GM12873 (cell line): Measurements from ENCODE around the gene TRIM46.

Source experiments
- TF ChIP-seq, protein P1 (sequence below): IDR thresholded peaks from 2 replicates; pipeline ENCODE4 v1.5.1; 2012; ENCODE audit warnings: low read depth, mild to moderate bottlenecking, moderate library complexity, low read length, control low read depth; ENCODE audit not compliant: insufficient read depth; ENCODE audit errors: missing control alignments

TRIM46 gene

DNA sequence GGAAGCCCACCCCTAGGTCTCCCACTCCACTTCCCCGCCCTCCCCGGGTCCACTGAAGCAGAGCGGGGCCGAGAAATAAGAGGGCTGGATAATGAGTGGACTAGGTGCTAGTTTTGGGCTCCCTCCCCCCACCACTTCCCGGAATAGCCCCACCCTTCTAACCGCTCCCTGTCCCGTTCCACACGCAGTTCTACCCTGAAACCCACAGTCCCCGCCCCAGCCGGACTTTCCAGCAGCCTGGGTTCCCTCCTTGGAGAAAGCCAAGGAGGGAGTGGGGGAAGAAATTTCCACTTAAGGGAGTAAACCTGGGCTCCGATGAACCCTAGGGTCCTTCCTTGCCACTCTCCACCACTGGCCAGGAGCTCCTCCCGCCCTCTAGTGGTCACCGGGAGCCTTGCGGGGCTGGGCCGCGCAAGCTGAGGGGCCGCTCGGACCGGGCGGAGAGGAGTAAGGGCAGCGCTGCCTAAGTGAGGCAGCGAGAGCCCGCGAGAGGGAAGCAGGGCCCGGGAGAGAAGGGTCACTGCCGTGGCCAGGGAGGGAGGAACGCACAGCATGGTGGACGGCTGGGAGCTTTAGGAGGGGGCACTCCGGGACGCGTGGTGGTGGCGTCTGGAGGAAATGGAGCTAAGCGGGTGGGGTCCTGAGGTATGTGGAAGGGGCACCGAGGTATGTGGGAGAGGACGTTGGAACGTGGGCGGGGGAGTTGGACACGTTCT lies 19.8 kb downstream of the TRIM46 start:
- TF ChIP-seq, protein P1, sequence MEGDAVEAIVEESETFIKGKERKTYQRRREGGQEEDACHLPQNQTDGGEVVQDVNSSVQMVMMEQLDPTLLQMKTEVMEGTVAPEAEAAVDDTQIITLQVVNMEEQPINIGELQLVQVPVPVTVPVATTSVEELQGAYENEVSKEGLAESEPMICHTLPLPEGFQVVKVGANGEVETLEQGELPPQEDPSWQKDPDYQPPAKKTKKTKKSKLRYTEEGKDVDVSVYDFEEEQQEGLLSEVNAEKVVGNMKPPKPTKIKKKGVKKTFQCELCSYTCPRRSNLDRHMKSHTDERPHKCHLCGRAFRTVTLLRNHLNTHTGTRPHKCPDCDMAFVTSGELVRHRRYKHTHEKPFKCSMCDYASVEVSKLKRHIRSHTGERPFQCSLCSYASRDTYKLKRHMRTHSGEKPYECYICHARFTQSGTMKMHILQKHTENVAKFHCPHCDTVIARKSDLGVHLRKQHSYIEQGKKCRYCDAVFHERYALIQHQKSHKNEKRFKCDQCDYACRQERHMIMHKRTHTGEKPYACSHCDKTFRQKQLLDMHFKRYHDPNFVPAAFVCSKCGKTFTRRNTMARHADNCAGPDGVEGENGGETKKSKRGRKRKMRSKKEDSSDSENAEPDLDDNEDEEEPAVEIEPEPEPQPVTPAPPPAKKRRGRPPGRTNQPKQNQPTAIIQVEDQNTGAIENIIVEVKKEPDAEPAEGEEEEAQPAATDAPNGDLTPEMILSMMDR = peak; percentile 97

DNA sequence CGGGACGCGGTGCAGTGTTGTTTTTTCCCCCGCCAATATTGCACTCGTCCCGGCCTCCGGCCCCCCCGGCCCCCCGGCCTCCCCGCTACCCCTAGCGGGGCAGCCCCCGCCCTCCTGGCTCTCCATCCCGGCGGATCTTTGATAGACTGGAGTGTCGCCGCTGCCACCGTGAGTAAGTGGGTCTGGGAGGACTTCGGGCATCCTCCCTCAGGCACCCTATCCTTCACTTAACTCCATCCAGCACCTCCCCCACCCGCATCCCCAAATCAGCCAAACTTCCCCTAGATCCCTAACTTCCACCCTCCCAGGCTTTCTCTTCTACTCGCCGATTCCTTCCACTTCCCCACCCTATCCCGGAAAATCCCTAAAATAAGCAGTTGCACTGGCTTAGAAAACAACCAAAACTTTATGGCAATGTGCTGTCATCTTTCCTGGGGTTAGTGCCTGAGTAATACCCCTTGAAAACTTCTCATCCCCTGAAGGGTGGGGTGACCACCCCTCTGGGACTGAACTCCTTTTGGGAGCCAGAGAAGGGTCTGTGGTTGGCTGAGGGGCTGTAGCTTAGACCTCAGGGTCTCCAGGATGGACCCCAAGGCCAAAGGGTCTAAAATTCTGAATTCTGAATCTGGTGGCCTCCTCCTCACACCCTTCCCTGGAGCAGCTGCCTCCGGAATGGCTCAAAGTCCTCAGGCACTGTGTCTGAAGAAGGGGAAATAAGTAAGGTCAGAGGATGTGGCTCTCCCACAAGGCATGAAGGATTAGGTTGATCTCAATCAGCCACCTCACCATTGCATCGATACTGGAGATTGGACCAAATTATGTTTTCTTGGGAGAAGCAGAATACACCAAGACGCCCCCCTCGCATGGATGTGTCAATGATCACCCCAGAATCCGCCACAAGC lies 21.8 kb downstream of the TRIM46 start:
- TF ChIP-seq, protein P1 = no peak

DNA sequence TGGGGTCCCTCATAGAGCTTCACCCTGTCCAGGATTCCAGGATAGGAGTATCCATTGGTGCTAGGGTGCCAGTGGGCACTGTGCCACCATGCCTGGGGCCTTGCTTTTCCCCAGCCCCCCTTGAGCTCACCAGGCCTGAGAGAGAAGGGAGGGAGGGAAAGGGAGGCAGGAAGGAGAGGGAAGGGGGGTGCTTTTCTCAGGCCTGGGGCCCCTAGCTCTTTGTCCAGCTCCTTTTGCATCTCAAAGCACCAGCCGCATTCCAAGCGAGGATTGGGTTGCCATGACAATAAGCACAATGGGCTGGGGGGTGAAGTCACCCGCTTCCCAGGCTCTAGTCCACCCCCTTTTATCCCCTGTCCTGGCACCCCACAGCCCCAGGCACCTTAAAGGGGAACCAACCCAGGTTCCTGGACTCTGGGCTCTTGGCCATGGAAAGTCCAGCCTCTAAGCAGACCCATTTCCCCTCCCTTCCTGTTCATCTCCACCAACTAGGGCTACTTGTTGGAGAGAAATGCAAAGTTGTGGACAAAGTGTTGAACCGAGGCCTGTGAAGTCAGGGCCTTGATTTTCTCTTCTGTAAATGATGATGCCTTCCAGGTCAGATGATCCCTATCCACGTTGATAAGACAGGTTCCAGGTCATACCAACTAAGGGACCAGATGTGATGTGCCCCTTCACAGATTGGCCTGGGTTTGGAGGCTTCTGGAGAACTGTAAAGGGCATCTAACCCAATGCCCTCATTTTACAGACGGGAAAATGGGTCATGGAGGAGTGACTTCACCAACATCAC lies 22.6 kb downstream of the TRIM46 start:
- TF ChIP-seq, protein P1 = no peak

DNA sequence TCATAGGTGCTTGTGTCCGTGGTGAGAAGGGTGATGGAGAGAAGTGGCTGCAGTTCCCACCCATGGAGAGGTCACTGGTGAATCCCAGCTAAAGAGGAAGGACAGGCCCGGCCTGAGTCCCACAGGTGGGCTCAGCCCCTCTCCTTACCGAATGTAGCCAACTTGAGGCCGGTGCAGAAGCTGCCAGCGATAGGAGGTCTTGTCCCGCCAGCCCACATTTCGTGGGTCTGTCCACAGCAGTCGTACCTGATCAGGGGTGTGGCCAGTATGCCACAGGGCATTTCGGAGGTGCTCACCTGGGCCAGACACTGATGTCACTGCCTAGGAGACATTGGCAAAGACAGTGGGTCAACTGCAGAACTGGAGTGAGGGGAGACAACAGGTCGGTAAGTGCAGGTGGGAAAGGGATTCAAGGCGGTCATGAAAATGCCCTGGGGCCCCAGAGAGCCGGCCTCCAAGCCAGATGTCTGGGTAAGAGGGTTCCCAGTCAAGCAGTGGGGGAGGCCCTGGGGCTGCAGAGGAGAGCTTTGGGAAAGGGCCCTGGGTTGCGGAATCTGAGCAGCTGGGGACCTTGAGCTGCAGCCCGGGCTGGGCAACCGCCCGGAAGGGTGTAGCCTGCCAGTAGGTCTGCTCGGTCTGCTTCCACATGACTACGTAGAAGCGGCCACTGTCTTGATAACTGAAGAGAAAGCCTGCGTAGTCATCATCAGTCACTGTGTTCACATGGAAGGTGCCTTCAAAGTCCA lies 23.4 kb downstream of the TRIM46 start:
- TF ChIP-seq, protein P1 = no peak

DNA sequence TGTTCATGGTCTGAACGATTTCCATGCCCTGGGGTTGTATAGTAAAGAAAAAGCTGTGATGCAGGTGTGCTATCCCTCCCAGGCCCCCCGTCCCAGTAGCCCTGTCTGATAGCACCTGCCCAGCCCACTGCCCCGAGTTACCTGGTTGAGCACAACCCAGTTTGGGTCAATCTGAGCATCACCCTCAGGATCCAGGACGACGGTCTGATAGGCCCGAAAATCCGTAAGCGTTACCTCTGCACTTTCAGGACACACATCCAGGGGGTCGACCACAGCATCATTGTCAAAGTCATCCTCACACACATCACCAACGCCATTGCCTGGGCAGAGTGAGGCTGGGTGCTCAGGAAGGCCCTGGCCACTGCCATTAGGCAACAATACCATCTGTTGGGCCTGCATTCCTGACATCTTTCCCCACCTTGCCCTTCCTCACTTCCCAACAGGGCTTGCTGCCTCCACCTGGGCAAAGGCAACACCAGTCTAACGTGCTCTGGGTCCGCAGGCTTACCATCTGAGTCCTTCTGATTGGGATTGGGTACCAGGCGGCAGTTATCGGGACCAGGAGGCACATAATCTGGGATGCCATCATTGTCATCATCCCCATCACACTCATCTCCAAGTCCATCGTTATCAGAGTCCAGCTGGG lies 24.4 kb downstream of the TRIM46 start:
- TF ChIP-seq, protein P1 = no peak

DNA sequence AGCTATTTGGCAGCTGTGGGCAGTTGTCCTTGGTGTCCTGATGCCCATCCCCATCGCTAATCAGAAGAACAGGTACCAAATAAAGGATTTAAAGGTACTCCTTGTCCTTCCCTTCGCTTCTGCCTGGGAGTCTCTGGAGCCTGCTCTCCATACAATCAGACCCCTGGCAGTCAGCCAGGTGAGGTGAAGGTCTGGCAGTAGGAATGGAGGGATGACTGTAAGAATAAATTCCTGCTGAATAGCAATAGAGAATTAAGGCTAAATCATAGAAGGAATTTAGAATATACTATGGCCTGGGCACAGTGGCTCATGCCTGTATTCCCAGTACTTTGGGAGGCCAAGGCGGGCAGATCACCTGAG lies 24.9 kb downstream of the TRIM46 start:
- TF ChIP-seq, protein P1 = no peak
